Keratinocyte (primary cell): ENCODE measurements around the gene PDZD7. TPM values are rescaled to one million over a fixed set of nuclear protein-coding genes. Genes with fewer than 3 reads are reported as not detected.

Experiments used
- DNase-seq: peaks from one replicate; pipeline ENCODE4 v3.0.0-alpha.2; 2011; ENCODE audit warnings: low read depth, missing footprints, low spot score
- FAIRE-seq: peaks from 2 replicates; lab custom pipeline; 2011; peaks lifted over from hg19 to GRCh38; lab: Jason Lieb, UNC
- H2AFZ ChIP-seq: 2 replicates; pipeline ENCODE4 v1.6.0; 2012; ENCODE audit warnings: low read length, control low read depth, inconsistent platforms; ENCODE audit not compliant: control insufficient read depth
- H3K27ac ChIP-seq: 2 replicates; pipeline ENCODE4 v1.5.1; 2011; ENCODE audit warnings: low read length; ENCODE audit not compliant: control insufficient read depth, insufficient read depth
- H3K27me3 ChIP-seq: 3 replicates; pipeline ENCODE4 v1.6.0; 2011; ENCODE audit warnings: low read length; ENCODE audit not compliant: control insufficient read depth, insufficient read depth; ENCODE audit errors: extremely low read depth
- H3K36me3 ChIP-seq, 2 experiments: 2 replicates in 1 of 2; 3 replicates in 1 of 2; pipeline ENCODE4 v1.5.1; 2011; ENCODE audit warnings: low read length in 2 of 2, mild to moderate bottlenecking in 1 of 2; ENCODE audit not compliant: control insufficient read depth in 2 of 2, insufficient read depth in 2 of 2; ENCODE audit errors: extremely low read depth in 1 of 2
- H3K4me1 ChIP-seq: 3 replicates; pipeline ENCODE4 v1.5.1; 2011; ENCODE audit warnings: low read length; ENCODE audit not compliant: control insufficient read depth, insufficient read depth; ENCODE audit errors: extremely low read depth
- H3K4me2 ChIP-seq: 3 replicates; pipeline ENCODE4 v1.6.0; 2011; ENCODE audit warnings: low read depth, low read length; ENCODE audit not compliant: control insufficient read depth, insufficient read depth; ENCODE audit errors: extremely low read depth
- H3K4me3 ChIP-seq, 3 experiments: fragments of 200-600 bp in 1 of 3; sonication (generic) in 1 of 3; 2 replicates in 2 of 3; 3 replicates in 1 of 3; pipeline ENCODE4 v1.5.1; 2011 to 2016; ENCODE audit warnings: low read length in 3 of 3, mild to moderate bottlenecking in 3 of 3, control low read depth in 2 of 3, inconsistent platforms in 1 of 3, low read depth in 1 of 3, mixed read lengths in 1 of 3, mixed run types in 1 of 3, moderate library complexity in 1 of 3; ENCODE audit not compliant: control insufficient read depth in 2 of 3, insufficient read depth in 2 of 3; ENCODE audit errors: extremely low read depth in 1 of 3
- H3K79me2 ChIP-seq: 2 replicates; pipeline ENCODE4 v1.6.0; 2012; ENCODE audit warnings: low read length; ENCODE audit not compliant: control insufficient read depth, insufficient read depth
- H3K9ac ChIP-seq: 3 replicates; pipeline ENCODE4 v1.6.0; 2011; ENCODE audit warnings: low read length; ENCODE audit not compliant: control insufficient read depth, insufficient read depth; ENCODE audit errors: extremely low read depth
- H3K9me1 ChIP-seq: 3 replicates; pipeline ENCODE4 v1.6.0; 2011; ENCODE audit warnings: low read length; ENCODE audit not compliant: control insufficient read depth, insufficient read depth; ENCODE audit errors: extremely low read depth
- H3K9me3 ChIP-seq: 2 replicates; pipeline ENCODE4 v1.5.1; 2012; ENCODE audit warnings: low read depth, low read length; ENCODE audit not compliant: control insufficient read depth
- H4K20me1 ChIP-seq: 3 replicates; pipeline ENCODE4 v1.6.0; 2011; ENCODE audit warnings: low read length; ENCODE audit not compliant: control insufficient read depth, insufficient read depth; ENCODE audit errors: extremely low read depth
- CTCF ChIP-seq, 3 experiments: IDR thresholded peaks in 1 of 3; conservative IDR thresholded peaks in 1 of 3; optimal IDR thresholded peaks in 1 of 3; 2 replicates in 2 of 3; 3 replicates in 1 of 3; pipeline versions ENCODE3 to v1.5.1; 2011; ENCODE audit warnings: low read length in 3 of 3, mild to moderate bottlenecking in 3 of 3, moderate library complexity in 2 of 3, control low read depth in 1 of 3, inconsistent platforms in 1 of 3; ENCODE audit not compliant: insufficient read depth in 2 of 3; ENCODE audit errors: extremely low read depth in 1 of 3
- EZH2 ChIP-seq: IDR thresholded peaks from one replicate; pipeline ENCODE4 v1.6.1; 2012; ENCODE audit warnings: inconsistent platforms, mild to moderate bottlenecking, low read length, moderate library complexity
- dilution Hi-C: fragments of 300-500 bp; cut with MboI; formaldehyde crosslinking; loops from one replicate; pipeline ENCODE4 v1.7.0; 2020; ENCODE audit warnings: low sequenced_read_pairs; ENCODE audit not compliant: extremely low pct_ligation_motif_present
- polyA plus RNA-seq, 5 experiments: library from polyadenylated mRNA; depleted of rRNA in 3 of 5; stranded (reverse) in 3 of 5; stranded (forward) in 1 of 5; unstranded in 1 of 5; fragments of >200 nt; gene quantifications; 1 replicate in 1 of 5; 2 replicates in 3 of 5; 3 replicates in 1 of 5; pipeline versions ENCODE4 v1.2.1 to v1.2.3, GENCODE V29; 2011 to 2012; ENCODE audit warnings: missing spikeins in 2 of 5, low read depth in 1 of 5, low replicate concordance in 1 of 5

Gene PDZD7
- polyA plus RNA-seq, 1 donor (not counting 4 experiments of a cell fraction or from before 2014, with no cell fraction given): 0.54 TPM

GRCh38 chr10:100979791-100980272 is 51.1 kb downstream of the PDZD7 start:
- no peaks in the 10 kb centered on the region for H3K9me3 ChIP-seq
- no peak overlapping the region for H3K27ac ChIP-seq
- H3K9ac ChIP-seq: no peak overlapping the region
- H2AFZ ChIP-seq: no peak overlapping the region
- peaks cover under 1% of the 10 kb centered on the region for H3K9me1 ChIP-seq
- no peaks in the 10 kb centered on the region for H3K79me2 ChIP-seq
- DNase-seq: no peak
- dilution Hi-C loops: no loop called here
- H3K4me2 ChIP-seq: no peak overlapping the region
- H3K27me3 ChIP-seq: no peaks in the 10 kb centered on the region
- H3K4me3 ChIP-seq: no peak overlapping the region
- H3K4me1 ChIP-seq: no peaks in the 10 kb centered on the region
- no peak for FAIRE-seq
- TF ChIP-seq CTCF (optimal IDR thresholded peaks at IDR 0.05 in 1 of 3, IDR thresholded peaks at IDR 0.05 in 1 of 3, conservative IDR thresholded peaks at IDR 0.05 in 1 of 3; ENCODE audit: extremely low read depth in 1 of 3, insufficient read depth in 2 of 3, low read length in 3 of 3) (no peak), EZH2 (no peak)
- peaks cover 9 to 22% of the 10 kb centered on the region in 2 experiments for H3K36me3 ChIP-seq
- H4K20me1 ChIP-seq: no peaks in the 10 kb centered on the region

- H3K36me3 ChIP-seq: peaks cover 9 to 17% of the 10 kb centered on the region in 2 experiments
- TF ChIP-seq CTCF (optimal IDR thresholded peaks at IDR 0.05 in 1 of 3, IDR thresholded peaks at IDR 0.05 in 1 of 3, conservative IDR thresholded peaks at IDR 0.05 in 1 of 3; ENCODE audit: extremely low read depth in 1 of 3, insufficient read depth in 2 of 3, low read length in 3 of 3): no peak
- no peak for TF ChIP-seq EZH2
- dilution Hi-C loops: no loop called here
- no peak overlapping the region for H3K4me3 ChIP-seq
- no peaks in the 10 kb centered on the region for H3K9me3 ChIP-seq
- H3K9ac ChIP-seq: no peak overlapping the region
- H3K79me2 ChIP-seq: no peaks in the 10 kb centered on the region
- FAIRE-seq: no peak
- no peaks in the 10 kb centered on the region for H3K9me1 ChIP-seq
- no peaks in the 10 kb centered on the region for H3K27me3 ChIP-seq
- H3K4me2 ChIP-seq: no peak overlapping the region
- no peaks in the 10 kb centered on the region for H4K20me1 ChIP-seq
- H3K27ac ChIP-seq: no peak overlapping the region
- no peak for DNase-seq
- no peaks in the 10 kb centered on the region for H3K4me1 ChIP-seq
- no peak overlapping the region for H2AFZ ChIP-seq
These were observed 52.1 kb downstream of the PDZD7 start for GRCh38 chr10:100978901-100979195.
